ENCODE measurements around the gene GATB. TPM values are rescaled to one million over a fixed set of nuclear protein-coding genes. Genes with fewer than 3 reads are reported as not detected.

Gene GATB
- total and polyA plus RNA-seq, 10 donors, result 12.6 to 22.7 (median 17.8) TPM

DNA sequence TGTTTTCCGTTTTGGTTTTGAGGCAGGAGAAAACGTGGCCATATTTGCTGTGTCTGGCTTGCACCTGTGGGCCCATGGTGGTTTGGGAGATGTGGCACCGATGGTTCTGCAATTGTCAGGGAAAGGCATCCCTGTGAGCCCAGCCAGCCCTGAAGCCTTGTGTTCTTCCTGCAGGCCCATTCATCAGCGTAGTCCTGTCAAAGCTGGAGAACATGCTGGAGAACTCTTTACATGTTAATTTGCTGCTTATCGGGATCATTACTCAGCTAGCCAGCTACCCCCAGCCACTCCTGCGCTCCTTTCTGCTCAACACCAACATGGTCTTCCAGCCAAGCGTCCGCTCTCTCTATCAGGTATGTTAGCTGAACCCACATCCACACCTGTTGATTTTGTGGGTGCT lies 104.7 kb downstream of the GATB start:
- Histone ChIP-seq H3K9me3 (no peaks in the 10 kb centered on the region), H3K36me3 (no peaks in the 10 kb centered on the region), H3K4me1 (peaks cover 0 to 9% (median 6%) of the 10 kb centered on the region in 6 donors), H3K27me3 (replicated peaks in 1 of 7) (no peaks in the 10 kb centered on the region), H3K27ac (no peak overlapping the region), H3K4me3 (no peak overlapping the region)
- DNase-seq, result no peak
- no peak for TF ChIP-seq POLR2A (IDR thresholded peaks at IDR 0.05)
- 85 to 93% (median 88%) methylated on average over 8 of the region's 8 CpGs for WGBS, 5 donors
- intact Hi-C loops (cut with DNase I; ENCODE audit: low total_unique reads), result no loop called here

DNA sequence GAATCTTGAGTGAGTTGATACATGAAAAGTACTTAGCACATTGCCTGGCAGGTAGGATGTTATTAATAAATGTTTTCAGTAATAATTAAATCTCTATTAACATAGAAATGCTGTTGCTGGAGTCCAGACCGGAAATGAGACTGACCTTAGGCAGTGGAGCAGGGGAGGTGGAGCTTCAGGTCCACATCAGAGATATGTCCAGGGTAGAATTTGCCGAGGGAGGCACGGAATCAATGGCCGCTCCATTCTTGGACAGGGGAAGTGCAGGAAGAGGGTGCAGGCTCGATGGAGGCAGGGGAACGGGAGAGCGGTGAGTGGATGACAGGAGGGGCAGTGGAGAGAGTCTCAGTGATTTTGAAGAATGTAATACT lies 107.3 kb downstream of the GATB start:
- DNase-seq, result no peak
- Histone ChIP-seq H3K4me1 (no peaks in the 10 kb centered on the region), H3K36me3 (no peaks in the 10 kb centered on the region), H3K27me3 (replicated peaks in 1 of 7) (no peaks in the 10 kb centered on the region), H3K4me3 (no peak overlapping the region), H3K9me3 (no peaks in the 10 kb centered on the region), H3K27ac (no peak overlapping the region)
- WGBS, 5 donors, result 79 to 86% (median 82%) methylated on average over 7 of the region's 7 CpGs
- TF ChIP-seq POLR2AphosphoS5 (IDR thresholded peaks at IDR 0.05) (no peak), POLR2A (IDR thresholded peaks at IDR 0.05) (no peak)
- TF ChIP-seq, protein P1, sequence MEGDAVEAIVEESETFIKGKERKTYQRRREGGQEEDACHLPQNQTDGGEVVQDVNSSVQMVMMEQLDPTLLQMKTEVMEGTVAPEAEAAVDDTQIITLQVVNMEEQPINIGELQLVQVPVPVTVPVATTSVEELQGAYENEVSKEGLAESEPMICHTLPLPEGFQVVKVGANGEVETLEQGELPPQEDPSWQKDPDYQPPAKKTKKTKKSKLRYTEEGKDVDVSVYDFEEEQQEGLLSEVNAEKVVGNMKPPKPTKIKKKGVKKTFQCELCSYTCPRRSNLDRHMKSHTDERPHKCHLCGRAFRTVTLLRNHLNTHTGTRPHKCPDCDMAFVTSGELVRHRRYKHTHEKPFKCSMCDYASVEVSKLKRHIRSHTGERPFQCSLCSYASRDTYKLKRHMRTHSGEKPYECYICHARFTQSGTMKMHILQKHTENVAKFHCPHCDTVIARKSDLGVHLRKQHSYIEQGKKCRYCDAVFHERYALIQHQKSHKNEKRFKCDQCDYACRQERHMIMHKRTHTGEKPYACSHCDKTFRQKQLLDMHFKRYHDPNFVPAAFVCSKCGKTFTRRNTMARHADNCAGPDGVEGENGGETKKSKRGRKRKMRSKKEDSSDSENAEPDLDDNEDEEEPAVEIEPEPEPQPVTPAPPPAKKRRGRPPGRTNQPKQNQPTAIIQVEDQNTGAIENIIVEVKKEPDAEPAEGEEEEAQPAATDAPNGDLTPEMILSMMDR (IDR thresholded peaks at IDR 0.05 in 8 of 11, conservative IDR thresholded peaks at IDR 0.05 in 3 of 11), result no peak
- intact Hi-C loops (cut with DNase I; ENCODE audit: low total_unique reads), result no loop called here

DNA sequence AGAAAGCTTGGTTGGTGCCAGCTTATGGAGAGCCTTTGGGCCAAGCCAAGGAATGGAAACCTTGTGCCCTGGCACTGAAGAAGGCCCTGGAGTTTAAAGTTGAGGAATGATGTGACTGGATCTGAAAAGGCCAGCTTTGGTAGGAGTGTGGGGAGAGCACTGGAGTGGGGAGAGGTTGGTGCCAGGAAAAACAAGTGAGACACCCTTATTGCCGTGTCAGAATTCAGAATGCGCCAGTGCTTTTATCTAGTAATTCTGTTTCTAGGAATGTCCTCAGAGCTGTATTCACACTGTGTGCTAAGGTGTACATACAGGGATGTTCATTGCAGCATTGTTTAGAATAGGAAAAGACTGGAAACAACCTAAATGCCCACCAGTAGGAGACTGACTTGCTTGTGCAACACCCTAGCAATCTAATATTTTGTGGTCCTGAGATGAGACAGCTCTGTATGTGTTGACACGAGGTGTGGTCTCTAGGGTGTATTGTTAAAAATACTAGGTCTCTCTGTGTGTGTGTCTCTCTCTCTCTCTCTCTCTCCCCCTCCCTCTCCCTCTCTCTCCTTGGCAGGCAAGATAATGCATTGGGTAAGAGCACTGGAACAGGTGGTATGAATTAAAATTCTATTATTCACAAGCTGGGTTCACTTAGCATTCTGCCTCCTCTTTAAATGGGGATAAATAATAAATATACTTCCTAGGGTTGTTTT lies 107.8 kb downstream of the GATB start:
- no peak for DNase-seq
- no peaks in the 10 kb centered on the region for H3K36me3 ChIP-seq
- H3K4me3 ChIP-seq, result no peak overlapping the region
- no peaks in the 10 kb centered on the region for H3K9me3 ChIP-seq
- H3K4me1 ChIP-seq, result no peaks in the 10 kb centered on the region
- intact Hi-C loops (cut with DNase I; ENCODE audit: low total_unique reads), result no loop called here
- no peak overlapping the region for H3K27ac ChIP-seq
- no peaks in the 10 kb centered on the region for H3K27me3 ChIP-seq (replicated peaks in 1 of 7)
- TF ChIP-seq POLR2A (IDR thresholded peaks at IDR 0.05) (no peak), POLR2AphosphoS5 (IDR thresholded peaks at IDR 0.05) (no peak)
- TF ChIP-seq, protein P1 (IDR thresholded peaks at IDR 0.05 in 8 of 11, conservative IDR thresholded peaks at IDR 0.05 in 3 of 11), result no peak
- 71 to 92% (median 88%) methylated on average over 3 of the region's 3 CpGs for WGBS, 5 donors

DNA sequence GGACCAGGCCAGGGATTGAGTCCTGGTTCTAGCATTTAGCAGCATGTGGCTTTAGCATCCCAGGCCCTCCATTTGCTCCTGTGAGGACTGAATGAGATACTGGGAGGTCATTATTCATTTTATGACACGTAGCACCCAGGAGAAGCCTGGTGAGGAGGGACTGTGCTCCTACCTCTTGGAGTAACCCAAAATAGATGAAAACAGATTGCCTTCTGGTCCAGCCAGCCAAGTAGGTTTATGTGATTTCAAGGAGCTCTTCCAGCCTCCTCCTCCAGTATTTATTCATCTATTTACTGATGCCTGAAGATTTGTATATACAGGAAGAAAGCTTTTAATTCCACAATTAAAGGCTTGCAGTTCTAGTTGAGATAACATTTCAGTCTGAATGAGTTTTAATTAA lies 109.3 kb downstream of the GATB start:
- no peak for DNase-seq
- no peak for TF ChIP-seq POLR2A (IDR thresholded peaks at IDR 0.05)
- TF ChIP-seq, protein P1 (IDR thresholded peaks at IDR 0.05 in 8 of 11, conservative IDR thresholded peaks at IDR 0.05 in 3 of 11), result no peak
- no peak for TF ChIP-seq POLR2AphosphoS5 (IDR thresholded peaks at IDR 0.05)
- intact Hi-C loops (cut with DNase I; ENCODE audit: low total_unique reads), result no loop called here
- H3K36me3 ChIP-seq, result no peaks in the 10 kb centered on the region
- no peaks in the 10 kb centered on the region for H3K27me3 ChIP-seq (replicated peaks in 1 of 7)
- H3K9me3 ChIP-seq, result no peaks in the 10 kb centered on the region
- no peaks in the 10 kb centered on the region for H3K4me1 ChIP-seq
- H3K27ac ChIP-seq, result no peak overlapping the region
- no peak overlapping the region for H3K4me3 ChIP-seq
- 73 to 87% (median 86%) methylated on average over 1 of the region's 1 CpG for WGBS, 5 donors
